DMS153 treated with DMSO at 0.1 percent for 48 hours (cell line): ENCODE results near the gene MAGI3.

Experiments
- DNase-seq: peaks from one replicate; lab custom pipeline; 2025; ENCODE audit not compliant: unreplicated experiment; lab: John Stamatoyannopoulos, UW

Gene MAGI3

DNA sequence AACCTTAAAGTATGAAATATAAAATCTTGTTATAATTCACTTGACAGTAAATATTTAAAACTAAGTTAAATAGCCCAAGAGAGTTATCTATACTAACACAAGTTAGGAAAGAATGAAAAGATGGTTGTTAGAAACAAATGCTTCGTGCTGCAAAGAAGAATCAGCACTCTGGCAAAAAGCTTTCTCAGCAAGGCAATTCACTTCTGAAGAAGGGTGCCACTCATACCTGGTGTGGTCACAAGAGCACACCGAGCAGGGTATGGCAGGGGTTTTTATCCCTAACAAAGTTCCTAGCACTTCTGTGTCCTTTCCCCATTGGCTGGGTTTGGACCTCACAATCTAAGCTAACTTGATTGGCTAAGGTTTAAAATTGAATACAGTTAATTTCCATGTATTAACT, 121.0 kb downstream of the MAGI3 start:
- no peak for DNase-seq

DNA sequence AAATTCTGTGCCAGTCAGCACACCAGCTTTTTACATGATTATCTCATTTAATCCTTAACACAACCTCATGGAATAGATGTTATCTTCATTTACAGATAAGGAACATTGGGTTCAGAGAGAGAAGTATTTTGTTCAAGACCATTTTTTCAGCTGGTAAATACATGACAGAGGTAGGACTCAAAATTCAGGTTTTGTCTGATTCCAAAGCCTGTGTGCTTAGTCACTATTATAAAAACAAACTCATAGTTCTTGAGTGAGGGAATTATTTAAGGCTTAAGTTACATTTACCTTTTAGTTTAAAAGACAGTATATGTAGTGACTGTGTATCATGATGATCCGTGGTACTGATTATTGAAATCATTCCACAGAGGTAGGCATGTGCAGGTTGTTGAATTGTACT, 125.2 kb downstream of the MAGI3 start:
- DNase-seq: no peak

DNA sequence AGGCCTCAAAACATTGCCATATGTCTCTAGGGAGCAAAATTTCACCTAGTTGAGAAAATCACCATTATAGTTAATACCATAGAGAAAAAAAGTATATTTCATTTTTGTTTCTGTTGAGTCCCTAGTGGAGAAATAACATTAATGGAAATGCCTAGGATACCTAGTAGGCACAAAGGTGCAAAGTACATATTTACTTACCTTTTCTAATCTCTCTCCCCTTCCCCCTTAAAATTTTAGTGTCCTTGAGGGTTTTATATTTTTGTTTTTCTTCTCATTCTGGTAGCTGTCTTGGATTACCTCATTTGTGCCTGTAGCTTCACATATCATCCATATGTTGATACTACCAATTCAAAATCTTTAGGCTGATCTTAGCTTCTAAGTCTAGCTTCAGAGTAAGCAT, 127.0 kb downstream of the MAGI3 start:
- DNase-seq: no peak

DNA sequence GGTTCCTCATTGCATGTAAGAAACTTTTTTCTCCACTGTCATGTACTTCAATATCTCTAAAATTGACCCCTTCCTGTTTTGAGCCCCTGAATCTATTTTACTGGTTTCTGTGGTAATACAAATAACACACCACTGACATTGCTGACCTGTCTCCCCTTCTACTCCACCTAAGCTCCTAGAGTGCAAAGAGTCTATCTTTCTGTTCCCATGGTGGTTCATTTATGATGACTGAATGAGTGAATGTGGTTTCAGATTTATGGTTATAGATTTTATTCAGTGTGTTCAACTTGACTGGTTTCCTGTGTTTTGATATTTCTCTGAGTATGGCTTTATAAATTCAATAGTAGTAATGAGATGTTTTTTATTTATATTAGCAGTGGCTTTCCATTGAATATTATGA, 127.7 kb downstream of the MAGI3 start:
- DNase-seq: no peak

DNA sequence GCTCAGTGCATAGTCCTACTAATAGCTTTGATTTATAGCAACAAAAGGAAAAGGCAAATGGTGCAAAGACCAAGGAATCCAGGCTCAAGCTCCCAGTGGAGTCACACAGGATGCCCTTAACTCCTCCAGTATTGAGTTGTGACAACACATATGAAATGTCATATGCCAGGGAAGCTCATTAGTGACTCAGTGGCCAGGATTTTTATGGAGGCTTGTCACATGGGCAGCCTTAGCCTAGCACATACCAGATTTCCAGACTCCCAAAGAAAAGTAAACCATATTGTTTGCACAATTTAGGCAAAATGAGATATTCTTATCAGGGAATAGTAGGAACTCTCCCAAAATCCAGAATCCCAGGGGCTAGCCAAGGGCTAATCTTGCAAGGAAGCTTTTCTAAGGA, 129.2 kb downstream of the MAGI3 start:
- no peak for DNase-seq

DNA sequence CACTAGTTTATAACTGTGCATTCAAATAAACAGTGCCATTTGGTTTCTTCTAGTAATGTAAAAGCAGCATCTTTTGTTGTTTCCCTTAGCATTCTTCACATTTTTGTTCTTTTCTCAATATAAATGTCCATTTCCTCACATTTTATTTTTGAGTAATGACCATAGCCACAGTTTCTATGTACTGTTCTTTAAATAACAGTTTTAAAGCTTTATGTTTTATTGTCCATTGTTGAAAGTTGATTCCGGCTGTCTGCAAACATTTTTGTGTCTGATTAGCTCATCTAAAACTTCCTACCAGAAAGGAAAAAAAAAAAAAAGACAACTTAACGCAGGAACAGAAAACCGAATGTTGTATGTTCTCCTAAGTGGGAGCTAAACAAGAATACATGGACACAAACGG, 139.7 kb downstream of the MAGI3 start:
- no peak for DNase-seq

DNA sequence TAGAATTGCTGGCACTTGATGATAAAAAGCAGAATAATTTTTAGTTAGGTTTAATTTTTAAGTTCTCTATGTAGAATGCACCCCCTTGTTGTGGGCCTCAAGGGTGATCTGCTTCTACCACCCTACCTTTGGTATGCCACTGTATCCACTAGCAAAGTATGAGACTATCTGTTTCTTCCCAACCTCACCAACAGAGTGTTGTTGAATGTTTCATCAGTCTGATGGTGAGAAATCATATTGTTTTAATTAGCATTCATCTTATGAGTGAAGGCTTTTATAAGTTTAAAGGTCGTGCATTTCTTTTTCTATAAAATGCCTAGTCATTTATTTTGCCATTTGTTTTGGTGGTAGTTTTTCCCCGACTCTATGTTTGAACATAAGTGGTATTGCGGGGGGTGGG, 141.0 kb downstream of the MAGI3 start:
- no peak for DNase-seq

DNA sequence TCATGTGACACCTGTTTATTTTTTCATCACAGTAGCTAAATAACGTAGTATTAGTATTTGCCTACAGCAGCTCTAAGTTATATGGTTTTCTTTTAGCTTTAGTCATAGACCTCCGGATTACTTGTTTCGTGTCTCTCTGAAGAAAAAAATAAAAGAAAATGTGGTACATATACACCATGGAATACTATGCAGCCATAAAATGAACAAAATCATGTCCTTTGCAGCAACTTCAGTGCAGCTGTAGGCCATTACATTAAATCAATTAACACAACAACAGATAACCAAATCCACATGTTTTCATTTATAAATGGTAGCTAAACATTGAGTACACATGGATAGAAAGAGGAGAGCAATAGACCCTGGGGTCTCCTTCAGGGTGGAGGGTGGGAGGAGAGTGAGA, 142.7 kb downstream of the MAGI3 start:
- no peak for DNase-seq

DNA sequence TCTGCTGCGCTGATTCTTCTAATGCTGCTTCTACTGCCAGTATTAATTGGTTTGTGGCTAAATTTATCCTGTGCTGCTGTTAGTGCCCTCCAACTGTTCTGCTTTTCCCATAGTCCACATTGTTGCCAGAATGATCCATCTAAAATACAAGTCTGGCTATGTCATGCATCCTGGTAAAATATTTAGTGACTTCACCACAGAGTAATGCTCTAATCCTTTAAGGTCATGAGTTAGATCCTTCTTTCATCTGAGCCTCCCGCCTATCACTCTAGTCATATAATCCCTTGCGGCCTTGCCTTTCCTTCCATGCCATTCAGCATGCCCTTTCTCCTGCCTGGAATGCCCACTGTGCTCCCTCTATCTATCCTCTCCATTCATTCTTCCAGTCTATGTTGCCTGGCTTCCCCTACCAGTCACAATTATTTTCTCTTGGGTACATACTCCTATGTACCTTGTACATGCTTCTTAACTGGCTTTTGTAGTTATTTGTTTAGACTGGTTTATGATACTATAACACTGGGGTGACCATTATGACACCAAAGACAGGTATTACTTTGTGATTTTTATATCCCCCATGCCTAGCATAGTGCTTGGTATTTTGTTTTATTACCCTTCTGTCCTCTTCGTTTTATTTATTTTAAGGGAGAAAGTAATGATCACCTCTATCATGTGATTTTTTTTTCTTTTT, 144.0 kb downstream of the MAGI3 start:
- DNase-seq: no peak

DNA sequence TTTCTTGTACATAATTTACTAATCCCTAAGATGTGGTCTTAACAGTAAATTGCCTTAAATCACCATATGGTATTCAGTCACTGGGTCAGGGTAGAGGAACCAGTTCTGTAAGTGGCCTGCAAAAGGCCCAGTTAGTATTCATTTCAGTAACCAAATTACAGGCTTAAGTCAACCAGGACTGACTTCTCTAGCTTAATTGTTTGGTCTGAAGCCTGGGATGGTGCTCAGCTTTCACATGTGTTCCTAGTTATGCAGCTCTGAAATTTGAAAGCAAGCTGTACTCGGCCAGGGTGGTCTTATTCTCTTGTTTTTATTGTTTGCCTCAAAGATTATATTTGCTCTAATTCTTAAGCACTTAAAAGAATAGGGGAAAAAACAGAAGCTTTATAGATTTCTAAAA, 144.6 kb downstream of the MAGI3 start:
- DNase-seq: no peak

DNA sequence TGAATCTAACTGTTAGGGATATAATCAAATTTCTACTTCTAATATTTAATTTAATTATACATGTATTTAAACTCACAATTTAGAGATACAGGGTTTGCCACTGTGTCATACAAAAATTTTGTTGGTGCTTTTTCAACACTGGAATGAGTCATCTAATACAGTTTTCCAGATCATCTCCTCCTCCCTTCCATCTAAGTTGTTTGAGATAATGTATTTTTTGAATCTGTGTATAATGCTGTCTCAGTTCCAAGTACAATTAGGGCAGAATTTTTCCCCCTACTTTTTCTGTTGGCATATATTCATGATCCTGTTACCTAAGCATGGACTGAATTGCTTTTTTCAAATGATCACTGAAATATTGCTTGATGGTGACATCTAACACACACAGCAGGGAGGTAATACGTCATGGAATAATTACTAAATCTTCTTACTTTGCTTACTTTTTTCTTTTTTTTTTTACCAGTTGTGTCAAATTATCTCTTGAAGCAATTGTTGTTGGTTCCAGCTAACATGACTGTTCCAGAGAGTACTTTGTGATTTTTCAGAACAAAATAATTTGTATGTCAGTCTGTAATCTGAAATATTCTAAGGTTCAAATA, 146.0 kb downstream of the MAGI3 start:
- no peak for DNase-seq

DNA sequence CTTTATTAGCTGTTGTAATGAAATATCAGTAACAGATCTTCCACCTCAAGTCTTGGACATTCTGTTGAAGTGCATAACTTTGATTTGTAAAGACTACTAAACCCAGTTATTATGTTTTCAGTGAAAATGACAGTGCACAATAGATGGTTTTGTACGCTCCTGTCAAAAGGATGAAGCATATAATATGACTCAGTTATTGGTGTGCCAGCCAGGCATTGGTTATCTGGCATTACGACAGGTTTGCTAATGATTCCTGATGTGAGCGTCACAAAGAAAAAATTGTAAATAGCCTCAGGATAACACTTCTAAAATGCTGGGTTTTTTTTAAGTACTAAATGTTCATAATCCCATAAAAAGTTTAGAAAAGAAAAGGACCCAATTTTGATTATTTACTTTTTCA, 147.9 kb downstream of the MAGI3 start:
- DNase-seq: no peak

DNA sequence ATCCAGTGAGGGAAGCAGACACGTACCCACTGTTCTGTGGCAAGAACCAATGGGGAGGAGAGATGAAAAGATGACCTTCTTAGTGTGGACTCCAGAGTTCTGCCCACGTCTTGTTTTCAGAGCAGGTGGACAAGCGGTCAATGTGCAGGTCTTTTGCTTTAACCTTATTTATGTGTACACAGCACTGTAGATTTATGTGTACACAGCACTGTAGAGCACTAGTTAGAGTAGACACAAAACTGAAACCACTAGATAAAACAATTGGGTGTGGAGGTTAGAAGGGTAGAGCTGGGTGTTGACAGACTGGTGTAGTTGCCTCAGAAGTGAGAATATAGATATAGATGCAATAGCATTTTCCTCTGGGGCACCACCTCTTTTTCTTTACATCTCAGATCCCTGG, 150.0 kb downstream of the MAGI3 start:
- DNase-seq: no peak

DNA sequence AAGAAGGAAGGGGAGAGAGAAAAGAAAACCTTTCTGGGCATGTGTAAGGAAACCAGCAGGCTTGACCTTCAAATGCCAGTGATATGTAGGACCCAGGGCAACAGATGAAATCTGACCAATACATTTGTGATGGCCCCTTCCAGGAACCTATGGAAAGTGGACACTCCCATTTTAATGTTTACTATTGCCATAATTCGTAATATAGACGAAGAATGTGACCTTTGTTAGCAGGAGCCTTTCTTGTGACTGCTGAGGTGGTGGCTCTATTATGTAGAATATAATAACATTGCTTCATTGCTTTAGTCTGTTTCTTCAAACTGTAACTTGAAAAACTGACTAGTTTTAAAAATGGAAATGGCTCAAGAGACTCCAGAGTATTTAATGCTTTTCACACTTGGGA, 150.8 kb downstream of the MAGI3 start:
- DNase-seq: no peak

DNA sequence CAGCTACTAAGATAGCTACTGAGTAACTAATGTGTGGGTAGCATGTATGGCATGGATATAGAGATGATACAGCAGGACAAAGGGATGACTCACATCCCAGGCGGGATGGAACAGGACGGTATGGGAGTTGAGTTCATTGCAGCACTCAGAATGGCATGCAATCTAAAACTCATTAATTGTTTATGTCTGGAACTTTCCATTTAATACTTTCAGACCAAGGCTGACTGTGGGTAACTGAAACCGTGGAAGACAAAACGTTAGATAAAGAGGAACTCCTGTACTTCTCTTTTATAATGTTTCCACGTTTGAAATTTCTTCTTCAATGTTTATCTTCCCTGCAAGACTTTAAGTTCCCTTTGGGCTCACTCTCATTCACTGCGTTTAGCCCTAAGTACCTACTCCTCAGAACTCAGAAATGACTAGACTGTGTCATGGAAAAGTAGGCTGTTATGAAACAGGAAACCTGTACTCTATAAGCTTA, 151.9 kb downstream of the MAGI3 start:
- no peak for DNase-seq

DNA sequence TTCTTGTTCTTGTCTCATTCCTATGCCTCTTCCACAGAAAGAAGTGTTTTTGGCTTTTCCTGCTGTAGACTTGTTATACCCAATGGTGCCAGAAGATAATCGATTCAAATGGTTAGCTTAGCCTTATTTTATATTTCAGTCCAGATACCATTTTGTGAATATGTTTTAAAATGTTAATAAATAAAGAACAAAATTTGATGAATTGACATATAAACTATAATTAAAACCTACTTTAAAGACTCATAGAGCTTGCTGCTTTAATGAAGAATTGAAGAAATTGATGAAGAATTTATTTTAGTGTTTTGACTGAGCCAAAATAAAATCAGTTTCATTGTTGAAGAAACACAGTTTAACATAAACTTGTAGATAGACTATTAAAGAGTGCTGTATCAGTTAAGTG, 152.8 kb downstream of the MAGI3 start:
- no peak for DNase-seq

DNA sequence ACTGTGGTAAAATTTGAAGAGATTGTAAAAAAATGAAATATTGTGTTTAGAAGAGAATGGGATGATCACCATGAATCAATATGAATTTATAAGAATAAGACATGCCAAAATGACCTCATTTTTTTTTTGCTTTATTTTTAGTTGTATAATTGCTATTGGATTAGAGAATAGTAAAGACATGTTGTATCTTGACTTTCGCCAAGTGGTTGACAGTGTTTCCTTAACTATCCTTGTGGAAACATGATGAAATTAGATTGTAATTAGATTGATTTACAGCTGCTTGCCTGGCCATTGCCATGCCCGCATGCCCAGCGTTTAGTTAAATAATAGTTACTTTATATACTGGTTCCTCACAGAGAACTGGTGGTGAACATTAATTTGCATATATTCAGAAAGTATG, 154.9 kb downstream of the MAGI3 start:
- no peak for DNase-seq

DNA sequence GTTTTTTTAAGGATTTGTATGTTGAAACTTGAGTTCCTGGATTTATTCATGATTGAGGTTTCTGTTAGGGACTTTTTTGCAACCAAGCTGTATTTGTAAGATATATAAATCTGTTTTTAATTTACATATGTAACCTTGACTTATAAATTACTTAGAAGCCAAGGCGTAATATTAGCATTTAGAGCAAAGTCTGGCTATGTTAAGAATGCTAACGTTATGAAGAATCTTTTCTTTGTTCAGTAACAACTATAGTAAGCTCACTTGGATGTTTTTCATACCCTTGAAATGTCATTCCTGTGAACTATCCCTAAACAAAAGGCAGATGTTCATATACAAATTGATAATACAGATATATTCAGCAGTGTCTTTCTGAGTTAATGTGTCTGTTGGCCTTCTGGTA, 155.3 kb downstream of the MAGI3 start:
- DNase-seq: no peak

DNA sequence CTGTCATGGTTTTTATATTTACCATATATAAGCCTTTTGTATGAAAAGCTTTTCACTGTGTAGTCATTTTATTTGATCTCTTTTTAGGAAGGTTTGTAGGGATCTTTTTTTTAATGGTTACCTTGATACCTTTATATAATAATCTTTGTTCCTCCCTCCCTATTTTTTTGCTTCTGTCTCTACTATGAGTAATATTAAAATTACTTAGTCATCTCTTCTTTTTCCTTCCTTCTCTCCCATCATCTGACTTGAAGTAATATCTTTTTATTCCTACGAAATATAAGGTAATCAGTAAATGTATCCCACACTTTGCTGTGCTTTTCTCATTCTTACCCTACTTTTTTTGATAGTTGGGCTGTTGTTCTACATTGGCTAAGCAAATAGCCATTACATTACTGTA, 161.4 kb downstream of the MAGI3 start:
- no peak for DNase-seq

DNA sequence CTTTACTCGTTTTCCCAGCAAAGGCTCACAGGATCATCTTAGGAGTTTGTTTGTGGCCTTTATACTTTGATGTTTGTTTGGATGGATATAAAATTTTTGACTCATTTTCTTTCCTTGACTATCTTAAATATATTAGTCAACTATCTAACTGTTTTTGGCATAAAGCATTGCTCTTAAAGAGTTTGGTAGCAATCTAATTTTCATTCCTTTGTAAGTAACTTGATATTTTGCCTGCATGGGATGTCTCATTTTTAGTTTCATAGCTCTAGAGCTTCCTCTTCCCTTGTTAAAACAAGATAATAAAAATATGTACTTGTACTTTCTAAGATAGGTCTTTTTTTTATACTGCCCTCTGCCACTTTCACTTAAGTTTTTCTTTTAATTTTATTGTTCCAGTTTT, 161.9 kb downstream of the MAGI3 start:
- DNase-seq: no peak

DNA sequence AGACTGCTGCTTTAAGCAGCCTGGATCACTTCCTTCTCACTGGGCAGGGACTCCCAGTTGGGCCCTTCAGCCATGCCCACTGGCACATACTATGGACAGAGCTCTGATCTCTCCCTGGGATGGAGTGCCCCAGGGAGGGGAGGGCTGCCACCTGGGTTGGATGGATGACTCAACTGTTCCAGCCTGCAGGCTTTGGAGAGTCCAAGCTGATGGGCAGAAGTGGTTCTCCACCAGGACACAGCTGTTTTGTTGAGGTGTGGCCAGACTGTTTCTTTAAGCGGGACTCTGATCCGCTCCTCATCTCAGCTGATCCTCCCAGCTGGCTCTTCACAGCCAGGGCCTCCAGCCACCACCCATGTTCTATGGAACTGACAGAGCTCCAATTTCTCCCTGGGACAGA, 166.9 kb downstream of the MAGI3 start:
- no peak for DNase-seq

DNA sequence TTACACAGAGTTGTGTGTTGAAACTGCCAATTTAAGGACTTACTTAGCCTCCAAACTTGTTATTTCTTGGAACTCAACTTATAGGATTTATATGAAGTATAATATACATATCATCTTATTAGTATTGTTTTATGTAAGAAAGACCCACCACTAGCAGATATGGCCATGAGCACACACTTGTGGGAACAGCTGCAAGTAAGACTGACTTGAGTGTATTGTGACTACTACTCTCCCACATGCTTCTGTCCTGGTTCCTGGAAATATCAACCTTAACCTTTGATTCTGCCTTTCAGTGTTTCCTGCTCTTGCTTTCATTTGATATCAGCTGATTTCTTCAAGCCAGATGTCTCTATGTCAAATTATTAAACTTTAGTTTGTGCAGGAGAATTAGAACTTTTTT, 175.3 kb downstream of the MAGI3 start:
- no peak for DNase-seq

DNA sequence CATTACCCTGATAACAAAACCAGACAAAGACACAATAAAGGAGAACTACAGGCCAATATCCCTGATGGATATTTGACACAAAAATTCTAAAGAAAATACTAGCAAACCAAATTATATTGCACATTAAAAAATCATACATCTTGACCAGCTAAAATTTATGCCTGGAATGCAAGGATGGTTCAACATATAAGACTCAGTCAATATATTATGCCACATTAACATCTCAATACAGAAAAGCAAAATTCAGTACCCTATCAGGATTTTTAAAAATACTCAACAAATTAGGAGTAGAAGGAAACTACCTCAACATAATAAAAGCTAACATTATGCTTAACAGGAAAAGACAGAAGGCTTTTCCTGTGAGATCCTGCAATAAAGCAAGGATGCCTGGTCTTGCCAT, 177.1 kb downstream of the MAGI3 start:
- DNase-seq: no peak
